Measurements from ENCODE around the gene GPR132. TPM values are rescaled to one million over a fixed set of nuclear protein-coding genes. Genes with fewer than 3 reads are reported as not detected.
A peak's percentile ranks its signal among the peaks of the same experiment; 100 is the strongest.

The GPR132 gene
- total and polyA plus RNA-seq, 9 of the 15 experiments (the other 6 are each of a cell fraction or from before 2014, with no cell fraction given) = 0.01 to 1.1 (median 0.25) TPM; not detected in 1

- TF ChIP-seq ARID4B (CRISPR knock-in tag; IDR thresholded peaks at IDR 0.05) (no peak), HOMEZ (CRISPR knock-in tag; IDR thresholded peaks at IDR 0.05) (no peak), FOXP1 (CRISPR knock-in tag; IDR thresholded peaks at IDR 0.05) (no peak), TARDBP (IDR thresholded peaks at IDR 0.05) (no peak), JUND (IDR thresholded peaks at IDR 0.05; ENCODE audit: borderline replicate concordance, low read depth, low read length) (0 out of 2 replicates have a peak, but pooled peaks have one; percentile 18), JUND (tag; IDR thresholded peaks at IDR 0.05; ENCODE audit: borderline replicate concordance, low read depth, low read length) (no peak), CCNT2 (IDR thresholded peaks at IDR 0.05; ENCODE audit: borderline replicate concordance, extremely low read depth, insufficient read length, low read depth, low read length) (no peak), KDM5B (IDR thresholded peaks at IDR 0.05; ENCODE audit: insufficient replicate concordance, low read depth, low read length) (peak; percentile 37), MEF2A (IDR thresholded peaks at IDR 0.05; ENCODE audit: control insufficient read depth, low read depth, low read length) (no peak), PYGO2 (tag; IDR thresholded peaks at IDR 0.05) (no peak), CBFA2T2 (conservative IDR thresholded peaks at IDR 0.05) (0 out of 2 replicates have a peak, but pooled peaks have one; percentile 9), E4F1 (CRISPR knock-in tag; IDR thresholded peaks at IDR 0.05; ENCODE audit: borderline replicate concordance) (no peak), ZC3H8 (IDR thresholded peaks at IDR 0.05) (no peak), BCL6 (CRISPR knock-in tag; IDR thresholded peaks at IDR 0.05) (no peak), SFPQ (IDR thresholded peaks at IDR 0.05; ENCODE audit: low read depth, low read length) (no peak), PCBP1 (IDR thresholded peaks at IDR 0.05; ENCODE audit: low read depth, low read length, poor library complexity, severe bottlenecking) (no peak)
Observed at GRCh38 chr14:105075379-105076295, 10.4 kb upstream of the GPR132 start (continued).

All from K562 (cell line).